ENCODE data around the gene NELL1. TPM values are rescaled to one million over a fixed set of nuclear protein-coding genes. Genes with fewer than 3 reads are reported as not detected.

NELL1 gene
- total and polyA plus RNA-seq, 2 donors (not counting 3 experiments of a cell fraction or from before 2014, with no cell fraction given): not detected

GRCh38 chr11:21169639-21170038, 500.3 kb downstream of the NELL1 start:
- Histone ChIP-seq H3K9ac (replicated peaks; ENCODE audit: extremely low read depth, insufficient read depth, low read length) (no peak overlapping the region), H3K4me3 (replicated peaks in 1 of 3; ENCODE audit: insufficient read depth in 1 of 3, low read depth in 1 of 3, low read length in 3 of 3) (no peak overlapping the region), H3K27ac (ENCODE audit: insufficient read depth, low read depth, low read length) (no peak overlapping the region), H3K9me1 (replicated peaks; ENCODE audit: control insufficient read depth, extremely low read depth, insufficient read depth, low read length) (no peaks in the 10 kb centered on the region), H2AFZ (ENCODE audit: low read depth, low read length) (no peak overlapping the region), H3K36me3 (ENCODE audit: control insufficient read depth in 2 of 2, extremely low read depth in 1 of 2, insufficient read depth in 2 of 2, low read length in 2 of 2) (no peaks in the 10 kb centered on the region), H3K27me3 (ENCODE audit: control insufficient read depth in 2 of 2, insufficient read depth in 2 of 2, low read length in 2 of 2) (no peaks in the 10 kb centered on the region), H4K20me1 (replicated peaks; ENCODE audit: control insufficient read depth, extremely low read depth, insufficient read depth, low read length) (no peaks in the 10 kb centered on the region), H3K9me3 (replicated peaks; ENCODE audit: control insufficient read depth, insufficient read depth, low read length) (peaks cover 5% of the 10 kb centered on the region), H3K79me2 (ENCODE audit: control insufficient read depth, insufficient read depth, low read length) (no peaks in the 10 kb centered on the region), H3K4me1 (ENCODE audit: control insufficient read depth, extremely low read depth, insufficient read depth, low read length) (no peaks in the 10 kb centered on the region), H3K4me2 (ENCODE audit: insufficient read depth, low read length) (no peak overlapping the region)
- intact Hi-C loops (cut with micrococcal nuclease): no loop called here
- no peak for DNase-seq (ENCODE audit: low read depth, low spot score)
- dilution Hi-C loops (cut with MboI; ENCODE audit: extremely low pct_ligation_motif_present, low sequenced_read_pairs): no loop called here
- ChIA-PET POLR2A (no interaction called here), CTCF (no interaction called here)
- TF ChIP-seq POLR2A (IDR thresholded peaks at IDR 0.05; ENCODE audit: low read depth, low read length) (no peak), EZH2 (IDR thresholded peaks at IDR 0.05; ENCODE audit: borderline replicate concordance, low read depth, low read length, severe bottlenecking) (no peak), CTCF (IDR thresholded peaks at IDR 0.05; ENCODE audit: extremely low read depth in 1 of 2, insufficient read depth in 1 of 2, low read depth in 1 of 2, low read length in 2 of 2) (no peak), MYC (IDR thresholded peaks at IDR 0.05; ENCODE audit: low read depth, low read length) (no peak), FOS (IDR thresholded peaks at IDR 0.05; ENCODE audit: borderline replicate concordance, insufficient read depth, low read length) (no peak), GATA2 (IDR thresholded peaks at IDR 0.05; ENCODE audit: insufficient read depth, insufficient read length, low read depth, low read length) (no peak), POLR2AphosphoS5 (IDR thresholded peaks at IDR 0.05; ENCODE audit: insufficient read depth, low read depth, low read length) (no peak)
- BruUV-seq (replicated peaks): no TSS peak
- no peak for FAIRE-seq

- H3K79me2 ChIP-seq (ENCODE audit: control insufficient read depth, insufficient read depth, low read length): no peaks in the 10 kb centered on the region
- peaks cover 7% of the 10 kb centered on the region for H3K9me3 ChIP-seq (replicated peaks; ENCODE audit: control insufficient read depth, insufficient read depth, low read length)
- DNase-seq (ENCODE audit: low read depth, low spot score) (no peak), FAIRE-seq (no peak)
- ChIA-PET POLR2A (no interaction called here), CTCF (no interaction called here)
- BruUV-seq (replicated peaks): no TSS peak
- no peak for TF ChIP-seq POLR2A (IDR thresholded peaks at IDR 0.05; ENCODE audit: low read depth, low read length)
- TF ChIP-seq FOS (IDR thresholded peaks at IDR 0.05; ENCODE audit: borderline replicate concordance, insufficient read depth, low read length): no peak
- TF ChIP-seq CTCF (IDR thresholded peaks at IDR 0.05; ENCODE audit: extremely low read depth in 1 of 2, insufficient read depth in 1 of 2, low read depth in 1 of 2, low read length in 2 of 2): no peak
- H3K9me1 ChIP-seq (replicated peaks; ENCODE audit: control insufficient read depth, extremely low read depth, insufficient read depth, low read length): no peaks in the 10 kb centered on the region
- H3K27me3 ChIP-seq (ENCODE audit: control insufficient read depth in 2 of 2, insufficient read depth in 2 of 2, low read length in 2 of 2): no peaks in the 10 kb centered on the region
- H3K4me3 ChIP-seq (replicated peaks in 1 of 3; ENCODE audit: insufficient read depth in 1 of 3, low read depth in 1 of 3, low read length in 3 of 3): no peak overlapping the region
- H3K27ac ChIP-seq (ENCODE audit: insufficient read depth, low read depth, low read length): no peak overlapping the region
- intact Hi-C loops (cut with micrococcal nuclease): no loop called here
- H3K9ac ChIP-seq (replicated peaks; ENCODE audit: extremely low read depth, insufficient read depth, low read length): no peak overlapping the region
- H4K20me1 ChIP-seq (replicated peaks; ENCODE audit: control insufficient read depth, extremely low read depth, insufficient read depth, low read length): no peaks in the 10 kb centered on the region
- no peaks in the 10 kb centered on the region for H3K36me3 ChIP-seq (ENCODE audit: control insufficient read depth in 2 of 2, extremely low read depth in 1 of 2, insufficient read depth in 2 of 2, low read length in 2 of 2)
- dilution Hi-C loops (cut with MboI; ENCODE audit: extremely low pct_ligation_motif_present, low sequenced_read_pairs): no loop called here
- no peak overlapping the region for H3K4me2 ChIP-seq (ENCODE audit: insufficient read depth, low read length)
- H2AFZ ChIP-seq (ENCODE audit: low read depth, low read length): no peak overlapping the region
- no peaks in the 10 kb centered on the region for H3K4me1 ChIP-seq (ENCODE audit: control insufficient read depth, extremely low read depth, insufficient read depth, low read length)
Observed at GRCh38 chr11:21173476-21173875, 504.1 kb downstream of the NELL1 start.

All from endothelial cell of umbilical vein (primary cell).